GM20000 (cell line): Measurements from ENCODE around the gene ZMIZ2.
"Not testable (repeated sequence)": the region's sequence is repeated elsewhere in the genome, so short reads cannot be mapped to it uniquely, and the experiment has no call there.

ENCODE experiments used
- DNase-seq: peaks from one replicate; pipeline ENCODE4 v3.0.0; 2012; ENCODE audit warnings: low spot score
- TF ChIP-seq, protein P1 (sequence below): IDR thresholded peaks from 2 replicates; pipeline ENCODE4 v1.5.1; 2012; ENCODE audit warnings: mild to moderate bottlenecking, control low read depth; ENCODE audit errors: extremely low read depth, missing control alignments

The ZMIZ2 gene

DNA sequence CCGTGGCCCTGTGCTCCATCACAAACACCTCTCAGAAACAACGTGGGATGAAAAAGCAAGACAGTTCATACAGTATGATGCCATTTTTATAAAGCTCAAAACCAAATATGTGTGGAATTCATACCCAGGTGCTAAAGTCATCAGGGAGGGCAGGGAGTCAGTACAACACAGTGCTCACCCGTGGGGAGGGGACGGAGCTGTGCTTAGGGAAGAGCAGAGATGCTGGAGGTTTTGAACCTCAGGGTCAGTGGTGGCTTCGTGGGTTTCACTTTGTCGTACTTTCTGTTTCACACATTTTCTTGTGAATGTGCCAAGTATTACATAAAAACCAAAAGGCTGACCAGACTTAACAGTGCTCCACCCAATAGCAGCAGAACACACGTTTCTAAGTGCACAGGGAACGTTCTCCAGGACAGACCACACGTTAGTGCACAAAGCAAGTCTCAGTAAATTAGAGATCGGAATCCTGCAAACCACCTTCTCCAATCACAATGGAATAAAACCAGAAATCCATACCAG, 21.2 kb downstream of the ZMIZ2 start:
- peak; percentile 77 for DNase-seq
- TF ChIP-seq, protein P1, sequence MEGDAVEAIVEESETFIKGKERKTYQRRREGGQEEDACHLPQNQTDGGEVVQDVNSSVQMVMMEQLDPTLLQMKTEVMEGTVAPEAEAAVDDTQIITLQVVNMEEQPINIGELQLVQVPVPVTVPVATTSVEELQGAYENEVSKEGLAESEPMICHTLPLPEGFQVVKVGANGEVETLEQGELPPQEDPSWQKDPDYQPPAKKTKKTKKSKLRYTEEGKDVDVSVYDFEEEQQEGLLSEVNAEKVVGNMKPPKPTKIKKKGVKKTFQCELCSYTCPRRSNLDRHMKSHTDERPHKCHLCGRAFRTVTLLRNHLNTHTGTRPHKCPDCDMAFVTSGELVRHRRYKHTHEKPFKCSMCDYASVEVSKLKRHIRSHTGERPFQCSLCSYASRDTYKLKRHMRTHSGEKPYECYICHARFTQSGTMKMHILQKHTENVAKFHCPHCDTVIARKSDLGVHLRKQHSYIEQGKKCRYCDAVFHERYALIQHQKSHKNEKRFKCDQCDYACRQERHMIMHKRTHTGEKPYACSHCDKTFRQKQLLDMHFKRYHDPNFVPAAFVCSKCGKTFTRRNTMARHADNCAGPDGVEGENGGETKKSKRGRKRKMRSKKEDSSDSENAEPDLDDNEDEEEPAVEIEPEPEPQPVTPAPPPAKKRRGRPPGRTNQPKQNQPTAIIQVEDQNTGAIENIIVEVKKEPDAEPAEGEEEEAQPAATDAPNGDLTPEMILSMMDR: no peak

DNA sequence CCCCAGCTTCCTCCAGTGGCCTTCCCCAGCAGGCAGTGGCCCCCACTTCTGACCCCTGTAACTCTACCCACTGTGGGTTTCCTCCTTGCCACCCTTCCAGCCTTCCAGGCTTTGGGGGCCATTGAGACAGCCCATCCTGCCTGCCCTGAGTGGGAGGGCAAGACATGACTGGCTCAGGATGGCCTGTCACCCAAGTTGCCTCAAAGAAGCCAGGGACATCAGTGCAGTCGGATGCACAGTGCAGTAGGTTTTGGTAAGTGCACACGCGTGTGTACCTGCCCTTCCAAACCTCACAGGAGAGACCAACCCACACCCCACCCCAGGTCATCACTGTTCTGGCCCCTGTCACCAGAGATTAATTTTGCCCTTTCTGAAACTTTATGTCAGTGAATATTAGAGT, 22.7 kb downstream of the ZMIZ2 start:
- no peak for DNase-seq
- TF ChIP-seq, protein P1: no peak

DNA sequence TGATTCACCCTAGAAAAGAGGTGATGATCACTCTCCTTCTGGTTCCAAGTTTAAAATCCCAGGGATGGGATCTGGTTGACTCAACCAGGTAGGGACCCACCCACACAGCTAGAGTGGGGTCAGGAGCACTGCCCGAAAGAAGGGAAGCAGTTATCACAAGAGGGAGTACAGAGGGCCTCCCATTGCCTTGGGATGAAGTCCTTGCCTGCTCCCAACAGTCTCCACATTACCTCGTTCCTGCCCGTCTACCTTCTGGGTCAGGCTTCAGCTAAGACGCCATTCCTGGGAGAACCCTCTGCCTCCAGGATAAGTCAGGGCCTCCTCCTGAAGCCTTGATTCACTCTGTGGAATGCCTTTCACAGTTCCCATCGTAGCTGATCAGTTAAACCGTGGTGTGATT, 23.8 kb downstream of the ZMIZ2 start:
- TF ChIP-seq, protein P1: no peak
- no peak for DNase-seq

DNA sequence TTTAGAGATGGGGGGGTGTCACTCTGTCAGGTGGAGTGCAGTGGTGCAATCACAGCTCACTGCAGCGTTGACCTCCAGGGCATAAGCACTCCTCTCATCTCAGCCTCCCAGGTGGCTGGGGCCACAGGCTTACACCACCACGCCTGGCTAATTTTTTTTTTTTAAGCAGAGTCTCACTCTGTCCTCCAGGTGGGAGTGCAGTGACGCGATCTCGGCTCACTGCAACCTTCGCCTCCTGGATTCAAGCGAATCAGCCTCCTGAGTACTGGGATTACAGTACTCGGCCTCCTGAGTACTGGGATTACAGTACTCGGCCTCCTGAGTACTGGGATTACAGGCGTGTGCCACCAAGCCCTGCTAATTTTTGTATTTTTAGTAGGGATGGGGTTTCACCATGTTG, 24.2 kb downstream of the ZMIZ2 start:
- TF ChIP-seq, protein P1: no peak
- no peak for DNase-seq

DNA sequence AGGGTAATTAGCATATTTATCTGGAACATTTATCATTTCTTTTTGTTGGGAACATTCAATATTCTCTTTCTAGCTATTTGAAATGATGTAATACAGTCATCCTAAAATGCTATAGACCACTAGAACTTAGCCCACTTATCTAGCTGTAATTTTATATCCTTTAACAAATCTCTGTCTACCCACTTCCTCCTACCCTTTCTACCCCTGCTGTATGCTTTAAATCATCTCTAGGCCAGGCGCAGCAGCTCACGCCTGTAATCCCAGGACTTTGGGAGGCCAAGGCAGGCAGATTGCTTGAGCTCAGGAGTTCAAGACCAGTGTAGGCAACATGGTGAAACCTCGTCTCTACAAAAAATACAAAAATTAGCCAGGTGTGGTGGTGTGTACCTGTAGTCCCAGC, 25.8 kb downstream of the ZMIZ2 start:
- DNase-seq: not testable (repeated sequence)

DNA sequence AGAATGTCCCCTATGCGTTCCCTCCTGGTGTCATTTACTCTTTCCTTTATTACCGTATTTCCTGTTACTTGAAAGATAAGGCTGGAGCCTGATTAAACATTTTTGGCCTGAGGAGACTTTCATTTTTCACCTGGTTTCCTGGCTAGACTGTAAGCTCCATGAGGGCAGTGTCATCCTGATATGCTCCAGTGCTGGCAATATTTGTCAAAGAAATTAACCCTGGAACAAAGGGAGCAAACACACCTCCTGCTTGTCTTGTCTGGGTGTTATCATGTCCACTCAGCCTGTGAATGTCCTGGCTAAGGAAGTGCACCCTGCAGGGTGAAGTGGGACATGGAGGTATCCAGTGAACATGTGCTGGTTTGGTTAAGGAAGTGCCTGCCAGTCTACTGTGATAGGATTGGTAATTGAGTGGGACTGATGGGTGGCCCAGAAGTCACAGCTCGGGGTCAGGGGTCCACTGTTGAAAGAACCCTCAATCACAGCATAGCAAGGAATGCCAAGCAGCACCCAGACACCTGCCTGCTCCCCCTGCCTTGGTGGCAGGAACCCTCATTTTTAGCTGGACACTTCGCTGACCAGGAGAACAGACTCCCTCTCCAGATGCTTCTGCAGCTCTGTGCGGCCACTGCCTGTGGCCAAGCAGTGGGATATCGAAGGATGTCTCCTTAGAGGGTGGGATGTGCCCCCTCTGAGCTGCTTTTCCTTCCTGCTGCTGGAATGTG, 26.9 kb downstream of the ZMIZ2 start:
- DNase-seq: no peak
- TF ChIP-seq, protein P1: no peak

DNA sequence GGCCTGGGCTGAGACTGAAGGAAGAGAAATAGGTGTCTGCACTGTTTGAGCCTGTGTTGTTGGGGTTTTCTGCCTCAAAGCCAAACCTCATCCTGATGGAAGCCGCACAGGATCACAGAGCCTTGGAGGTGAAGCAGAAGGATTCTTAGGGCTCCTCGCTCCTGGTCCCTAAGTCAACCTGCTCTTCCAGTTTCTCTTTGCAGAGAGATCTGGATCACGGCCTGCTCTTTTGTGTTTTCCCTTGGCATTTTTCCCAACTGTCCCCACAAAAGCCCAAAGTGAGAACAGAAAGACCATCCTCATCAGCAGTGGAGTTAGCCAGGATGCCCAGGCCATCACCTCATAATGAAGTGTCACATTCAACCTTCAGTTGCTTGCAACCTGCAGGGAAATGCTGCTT, 27.6 kb downstream of the ZMIZ2 start:
- DNase-seq: no peak
- TF ChIP-seq, protein P1: no peak

DNA sequence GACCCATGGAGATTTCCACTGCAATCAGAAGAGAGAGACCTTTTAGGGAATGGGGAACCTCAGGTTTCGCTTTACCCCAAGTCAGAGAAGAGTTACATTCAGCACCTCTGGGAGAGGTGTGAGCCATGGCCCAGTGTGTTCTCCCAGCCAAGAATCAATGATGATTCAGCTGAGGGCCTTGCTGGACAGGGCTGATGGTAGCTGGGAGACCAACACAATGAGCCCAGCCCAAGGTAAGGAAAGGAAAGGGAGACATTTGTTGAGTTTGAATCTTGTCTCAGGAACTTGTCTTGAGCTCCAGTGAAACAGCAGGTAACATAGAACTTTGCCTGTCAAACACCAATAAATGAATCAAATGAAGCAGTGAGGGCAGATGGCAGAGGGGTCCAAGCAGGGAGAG, 33.8 kb downstream of the ZMIZ2 start:
- TF ChIP-seq, protein P1: no peak
- DNase-seq: no peak
